Spleen (tissue), 7 donors: ENCODE data around the gene LSM7.

Experiments used
- CTCF ChIP-seq, 11 experiments: fragments of 200-600 bp in 7 of 11; fragments of 450-650 bp in 4 of 11; sonication (generic) in 4 of 11; IDR thresholded peaks in 8 of 11; conservative IDR thresholded peaks in 3 of 11; 1 replicate in 7 of 11; 2 replicates in 4 of 11; pipeline versions ENCODE4 v1.4.0 to v1.8.0; 2016 to 2021; ENCODE audit warnings: antibody characterized with exemption in 11 of 11, inconsistent platforms in 4 of 11, mild to moderate bottlenecking in 1 of 11
- POLR2A ChIP-seq, 3 donors: fragments of 450-650 bp; IDR thresholded peaks; one replicate each; pipeline ENCODE4 v1.5.1; 2017; ENCODE audit warnings: antibody characterized with exemption in 3 of 3, mild to moderate bottlenecking in 1 of 3
- donor health status: DM: no; HTN: no; CAD: no; lungs with moderate emphysema.
- donor health status: DM: no; HTN: no; CAD: no.
- donor health status: DM: no; HTN: no; CAD: no.

GRCh38 chr19:2375353-2376121, 47.2 kb upstream of the LSM7 start:
- no peak for TF ChIP-seq POLR2A (IDR thresholded peaks at IDR 0.05)
- no peak for TF ChIP-seq CTCF (IDR thresholded peaks at IDR 0.05 in 8 of 11, conservative IDR thresholded peaks at IDR 0.05 in 3 of 11)
